TTC549 (cell line): ENCODE data around the gene RBM4B.

Experiments
- FAIRE-seq: peaks from 2 replicates; lab custom pipeline; 2012; peaks lifted over from hg19 to GRCh38; lab: Jason Lieb, UNC

The RBM4B gene

GRCh38 chr11:66706989-66707388, 29.3 kb upstream of the RBM4B start:
- no peak for FAIRE-seq

GRCh38 chr11:66705587-66706335, 28.1 kb upstream of the RBM4B start:
- FAIRE-seq = no peak

- FAIRE-seq = no peak
Observed at GRCh38 chr11:66704659-66705360, 27.1 kb upstream of the RBM4B start.

GRCh38 chr11:66701432-66702240, 23.9 kb upstream of the RBM4B start:
- no peak for FAIRE-seq

- FAIRE-seq = no peak
Observed at GRCh38 chr11:66700742-66701141, 23.1 kb upstream of the RBM4B start.

GRCh38 chr11:66700337-66700736, 22.6 kb upstream of the RBM4B start:
- no peak for FAIRE-seq

GRCh38 chr11:66698491-66698890, 20.8 kb upstream of the RBM4B start:
- no peak for FAIRE-seq

GRCh38 chr11:66697988-66698387, 20.3 kb upstream of the RBM4B start:
- FAIRE-seq = no peak

- no peak for FAIRE-seq
Observed at GRCh38 chr11:66696146-66696545, 18.5 kb upstream of the RBM4B start.

GRCh38 chr11:66694732-66695207, 17.1 kb upstream of the RBM4B start:
- FAIRE-seq = peak; percentile 94

- FAIRE-seq = no peak
Observed at GRCh38 chr11:66694056-66694410, 16.3 kb upstream of the RBM4B start.

GRCh38 chr11:66693356-66694055, 15.8 kb upstream of the RBM4B start:
- no peak for FAIRE-seq

GRCh38 chr11:66692871-66693331, 15.2 kb upstream of the RBM4B start:
- no peak for FAIRE-seq

- no peak for FAIRE-seq
Observed at GRCh38 chr11:66692446-66692845, 14.8 kb upstream of the RBM4B start.

GRCh38 chr11:66691311-66691980, 13.8 kb upstream of the RBM4B start:
- no peak for FAIRE-seq

- FAIRE-seq = no peak
Observed at GRCh38 chr11:66689661-66690590, 12.2 kb upstream of the RBM4B start.

- no peak for FAIRE-seq
Observed at GRCh38 chr11:66688561-66689534, 11.2 kb upstream of the RBM4B start.

- no peak for FAIRE-seq
Observed at GRCh38 chr11:66687831-66688281, 10.2 kb upstream of the RBM4B start.
